Measurements from ENCODE around the gene NLN. TPM values are rescaled to one million over a fixed set of nuclear protein-coding genes. Genes with fewer than 3 reads are reported as not detected.

The NLN gene
- total and polyA plus RNA-seq, 9 of the 15 experiments (the other 6 are each of a cell fraction or from before 2014, with no cell fraction given), result 6.9 to 45.2 (median 28.8) TPM

DNA sequence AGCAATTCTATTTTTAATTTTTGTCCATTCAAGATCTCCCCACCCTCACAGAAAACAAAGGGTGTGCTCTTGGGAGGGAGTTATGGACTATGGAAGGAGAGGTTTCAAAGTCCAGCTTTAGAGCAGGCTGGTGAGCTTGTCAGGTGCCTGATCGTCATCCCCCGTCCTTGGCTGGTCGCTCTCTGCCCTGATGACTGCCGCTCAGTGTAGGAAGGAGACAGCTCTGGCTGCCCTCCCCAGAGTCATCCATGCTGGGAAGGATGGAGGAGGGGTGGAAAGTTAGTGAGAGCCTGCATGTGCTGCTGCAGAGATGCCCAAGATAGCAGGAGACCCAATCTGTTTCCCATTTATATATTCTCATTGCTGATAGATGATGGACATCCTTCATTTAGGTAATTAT lies 96.6 kb downstream of the NLN start (continued):
- TF ChIP-seq, protein P1, sequence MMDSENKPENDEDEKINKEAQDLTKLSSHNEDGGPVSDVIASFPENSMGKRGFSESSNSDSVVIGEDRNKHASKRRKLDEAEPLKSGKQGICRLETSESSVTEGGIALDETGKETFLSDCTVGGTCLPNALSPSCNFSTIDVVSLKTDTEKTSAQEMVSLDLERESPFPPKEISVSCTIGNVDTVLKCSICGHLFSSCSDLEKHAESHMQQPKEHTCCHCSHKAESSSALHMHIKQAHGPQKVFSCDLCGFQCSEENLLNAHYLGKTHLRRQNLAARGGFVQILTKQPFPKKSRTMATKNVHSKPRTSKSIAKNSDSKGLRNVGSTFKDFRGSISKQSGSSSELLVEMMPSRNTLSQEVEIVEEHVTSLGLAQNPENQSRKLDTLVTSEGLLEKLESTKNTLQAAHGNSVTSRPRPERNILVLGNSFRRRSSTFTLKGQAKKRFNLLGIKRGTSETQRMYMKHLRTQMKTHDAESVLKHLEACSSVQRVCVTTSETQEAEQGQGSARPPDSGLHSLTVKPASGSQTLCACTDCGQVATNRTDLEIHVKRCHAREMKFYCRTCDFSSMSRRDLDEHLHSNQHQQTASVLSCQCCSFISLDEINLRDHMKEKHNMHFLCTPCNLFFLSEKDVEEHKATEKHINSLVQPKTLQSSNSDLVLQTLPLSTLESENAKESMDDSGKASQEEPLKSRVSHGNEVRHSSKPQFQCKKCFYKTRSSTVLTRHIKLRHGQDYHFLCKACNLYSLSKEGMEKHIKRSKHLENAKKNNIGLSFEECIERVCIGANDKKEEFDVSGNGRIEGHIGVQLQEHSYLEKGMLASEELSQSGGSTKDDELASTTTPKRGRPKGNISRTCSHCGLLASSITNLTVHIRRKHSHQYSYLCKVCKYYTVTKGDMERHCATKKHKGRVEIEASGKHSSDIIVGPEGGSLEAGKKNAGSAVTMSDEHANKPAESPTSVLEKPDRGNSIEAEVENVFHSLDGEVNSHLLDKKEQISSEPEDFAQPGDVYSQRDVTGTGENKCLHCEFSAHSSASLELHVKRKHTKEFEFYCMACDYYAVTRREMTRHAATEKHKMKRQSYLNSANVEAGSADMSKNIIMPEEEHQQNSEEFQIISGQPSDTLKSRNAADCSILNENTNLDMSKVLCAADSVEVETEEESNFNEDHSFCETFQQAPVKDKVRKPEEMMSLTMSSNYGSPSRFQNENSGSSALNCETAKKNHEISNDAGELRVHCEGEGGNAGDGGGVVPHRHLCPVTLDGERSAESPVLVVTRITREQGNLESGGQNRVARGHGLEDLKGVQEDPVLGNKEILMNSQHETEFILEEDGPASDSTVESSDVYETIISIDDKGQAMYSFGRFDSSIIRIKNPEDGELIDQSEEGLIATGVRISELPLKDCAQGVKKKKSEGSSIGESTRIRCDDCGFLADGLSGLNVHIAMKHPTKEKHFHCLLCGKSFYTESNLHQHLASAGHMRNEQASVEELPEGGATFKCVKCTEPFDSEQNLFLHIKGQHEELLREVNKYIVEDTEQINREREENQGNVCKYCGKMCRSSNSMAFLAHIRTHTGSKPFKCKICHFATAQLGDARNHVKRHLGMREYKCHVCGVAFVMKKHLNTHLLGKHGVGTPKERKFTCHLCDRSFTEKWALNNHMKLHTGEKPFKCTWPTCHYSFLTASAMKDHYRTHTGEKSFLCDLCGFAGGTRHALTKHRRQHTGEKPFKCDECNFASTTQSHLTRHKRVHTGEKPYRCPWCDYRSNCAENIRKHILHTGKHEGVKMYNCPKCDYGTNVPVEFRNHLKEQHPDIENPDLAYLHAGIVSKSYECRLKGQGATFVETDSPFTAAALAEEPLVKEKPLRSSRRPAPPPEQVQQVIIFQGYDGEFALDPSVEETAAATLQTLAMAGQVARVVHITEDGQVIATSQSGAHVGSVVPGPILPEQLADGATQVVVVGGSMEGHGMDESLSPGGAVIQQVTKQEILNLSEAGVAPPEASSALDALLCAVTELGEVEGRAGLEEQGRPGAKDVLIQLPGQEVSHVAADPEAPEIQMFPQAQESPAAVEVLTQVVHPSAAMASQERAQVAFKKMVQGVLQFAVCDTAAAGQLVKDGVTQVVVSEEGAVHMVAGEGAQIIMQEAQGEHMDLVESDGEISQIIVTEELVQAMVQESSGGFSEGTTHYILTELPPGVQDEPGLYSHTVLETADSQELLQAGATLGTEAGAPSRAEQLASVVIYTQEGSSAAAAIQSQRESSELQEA (IDR thresholded peaks at IDR 0.05; ENCODE audit: low read depth), result no peak
- TF ChIP-seq ATF1 (CRISPR knock-in tag; IDR thresholded peaks at IDR 0.05) (no peak), ATF1 (tag; IDR thresholded peaks at IDR 0.05) (no peak), ZNF77 (CRISPR knock-in tag; IDR thresholded peaks at IDR 0.05) (no peak), SP2 (IDR thresholded peaks at IDR 0.05; ENCODE audit: extremely low read depth, low read depth, low read length, poor library complexity, severe bottlenecking) (no peak), NCOA4 (IDR thresholded peaks at IDR 0.05; ENCODE audit: partially characterized antibody) (no peak), MECOM (CRISPR knock-in tag; IDR thresholded peaks at IDR 0.05) (no peak), THRAP3 (IDR thresholded peaks at IDR 0.05; ENCODE audit: borderline replicate concordance) (no peak), CTBP1 (IDR thresholded peaks at IDR 0.05; ENCODE audit: borderline replicate concordance) (no peak)
